Middle frontal gyrus (tissue), 1 donor: Measurements from ENCODE around the gene FCRL5.
"Not testable (repeated sequence)": the region's sequence is repeated elsewhere in the genome, so short reads cannot be mapped to it uniquely, and the experiment has no call there.

Experiments used
- DNase-seq: peaks from one replicate; pipeline ENCODE4 v3.0.0-alpha.2; 2015; ENCODE audit warnings: low spot score; ENCODE audit errors: extremely low spot score

FCRL5 gene

DNA sequence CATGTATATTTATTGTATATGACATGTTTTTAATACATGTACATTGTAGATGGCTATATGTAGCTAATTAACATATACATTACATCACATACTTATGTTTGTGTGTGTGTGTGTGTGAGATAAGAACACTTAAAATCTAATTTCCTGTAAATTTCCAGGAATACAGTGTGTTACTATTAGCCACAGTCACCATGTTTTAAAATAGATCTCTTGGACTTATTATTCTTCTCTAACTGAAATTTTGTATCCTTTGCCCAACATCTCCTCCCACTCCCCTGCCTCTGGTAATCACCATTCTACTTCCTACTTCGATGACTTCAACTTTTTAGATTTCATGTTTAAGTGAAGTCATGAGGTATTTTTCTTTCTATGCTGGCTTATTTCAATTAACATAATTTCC lies 64.8 kb downstream of the FCRL5 start:
- DNase-seq: no peak

- no peak for DNase-seq
Measured at GRCh38 chr1:157487096-157487495, 65.2 kb downstream of the FCRL5 start.

DNA sequence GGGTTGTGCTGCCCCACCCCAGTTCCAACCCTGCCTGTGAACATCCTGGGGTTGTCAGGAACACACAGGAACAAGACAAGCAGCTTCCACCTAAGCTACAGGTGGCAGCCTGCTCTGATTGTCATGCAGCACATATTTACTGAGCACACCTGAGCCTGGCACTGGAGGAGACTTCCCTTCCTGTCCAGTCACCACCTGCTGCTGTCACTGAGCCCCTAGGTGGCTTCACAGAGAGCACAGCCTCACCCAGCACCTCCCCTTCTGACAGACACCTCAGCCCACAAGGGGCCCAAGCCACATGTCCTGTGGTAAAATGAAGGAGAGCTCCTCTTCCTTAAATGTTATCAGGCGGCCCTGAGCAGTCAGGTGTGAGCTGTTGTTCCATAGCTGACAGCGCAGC lies 65.9 kb downstream of the FCRL5 start:
- DNase-seq: not testable (repeated sequence)

- no peak for DNase-seq
Measured at GRCh38 chr1:157485793-157486192, 66.5 kb downstream of the FCRL5 start.

- no peak for DNase-seq
Measured at GRCh38 chr1:157484573-157484972, 67.7 kb downstream of the FCRL5 start.

DNA sequence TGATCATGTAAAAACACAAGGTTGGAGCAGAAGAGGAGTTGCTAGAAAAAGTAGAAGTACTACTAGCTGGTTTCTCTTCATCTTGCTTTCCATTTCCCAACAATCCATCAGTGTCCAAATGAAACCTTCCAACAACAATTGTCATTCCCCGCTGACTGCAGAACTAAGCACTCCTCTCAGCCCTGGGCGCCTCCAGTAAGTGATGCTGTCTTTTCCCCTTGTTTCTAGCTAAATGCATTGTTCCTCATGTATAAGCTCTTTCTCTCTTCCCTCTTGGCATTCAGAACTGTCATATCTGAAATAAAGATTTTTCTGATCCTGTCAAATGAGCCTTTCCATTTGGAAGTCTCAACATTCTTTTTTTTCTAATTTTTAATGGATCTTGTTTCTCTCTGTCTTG lies 68.7 kb downstream of the FCRL5 start:
- no peak for DNase-seq

GRCh38 chr1:157482717-157483116 lies 69.6 kb downstream of the FCRL5 start:
- DNase-seq: no peak

DNA sequence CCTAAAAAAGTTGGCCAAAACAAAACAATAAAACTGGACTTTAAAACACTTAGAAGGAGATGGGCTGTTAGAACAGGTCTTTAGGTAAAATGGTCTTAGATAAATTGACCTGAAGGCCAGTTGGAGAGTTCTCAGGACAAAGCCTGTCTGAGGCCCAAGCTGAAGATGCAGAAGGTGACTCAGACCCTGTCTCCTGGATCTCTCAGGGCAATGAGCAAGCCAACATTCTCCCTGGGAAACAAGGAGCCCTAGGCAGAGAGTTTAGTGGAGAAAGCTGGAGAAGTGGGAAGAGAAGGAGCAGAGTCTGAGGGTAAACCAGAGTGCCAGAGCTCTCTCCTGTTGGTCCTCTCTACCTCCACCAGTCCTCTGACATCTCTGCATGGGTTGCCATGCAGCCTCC lies 70.1 kb downstream of the FCRL5 start:
- no peak for DNase-seq

- DNase-seq: no peak
Measured at GRCh38 chr1:157478030-157478429, 74.3 kb downstream of the FCRL5 start.

DNA sequence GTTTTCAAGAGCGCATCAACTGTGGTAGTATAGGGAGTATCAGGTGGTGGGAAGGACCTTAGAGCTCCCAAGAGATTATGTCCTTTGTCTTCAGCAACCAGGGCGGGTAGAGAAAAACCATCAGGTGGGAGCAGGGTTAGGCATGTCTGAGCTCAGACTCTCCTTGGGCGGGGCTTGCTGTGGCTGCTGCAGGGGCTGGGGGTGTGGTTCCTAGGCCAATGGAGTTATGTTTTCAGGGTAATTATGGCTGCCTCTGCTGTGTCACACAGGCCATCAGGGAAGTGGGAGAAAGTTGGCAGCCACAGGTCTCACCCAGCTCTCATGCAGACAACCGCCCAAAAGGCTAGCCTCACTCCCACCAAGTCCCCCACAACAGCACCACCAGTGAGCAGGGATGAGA lies 74.9 kb downstream of the FCRL5 start:
- no peak for DNase-seq

DNA sequence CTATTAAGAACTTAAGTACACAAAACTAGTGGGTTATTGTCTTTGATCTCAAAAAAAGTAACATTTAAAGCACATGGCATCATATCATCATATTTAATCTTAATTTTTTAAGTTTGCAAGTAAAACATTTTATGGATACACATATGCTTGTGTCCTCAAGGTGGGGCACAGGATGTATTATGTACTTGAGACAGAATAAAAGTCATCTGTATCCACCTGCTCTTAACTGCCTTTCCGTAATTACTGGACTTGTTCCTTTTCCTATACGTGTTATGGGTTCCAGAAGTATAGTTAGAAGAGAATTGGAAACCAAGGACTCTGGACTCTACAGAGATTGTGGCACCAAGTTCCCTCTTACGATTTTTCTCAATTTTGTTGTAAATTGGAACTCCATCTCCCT lies 79.4 kb downstream of the FCRL5 start:
- DNase-seq: no peak

DNA sequence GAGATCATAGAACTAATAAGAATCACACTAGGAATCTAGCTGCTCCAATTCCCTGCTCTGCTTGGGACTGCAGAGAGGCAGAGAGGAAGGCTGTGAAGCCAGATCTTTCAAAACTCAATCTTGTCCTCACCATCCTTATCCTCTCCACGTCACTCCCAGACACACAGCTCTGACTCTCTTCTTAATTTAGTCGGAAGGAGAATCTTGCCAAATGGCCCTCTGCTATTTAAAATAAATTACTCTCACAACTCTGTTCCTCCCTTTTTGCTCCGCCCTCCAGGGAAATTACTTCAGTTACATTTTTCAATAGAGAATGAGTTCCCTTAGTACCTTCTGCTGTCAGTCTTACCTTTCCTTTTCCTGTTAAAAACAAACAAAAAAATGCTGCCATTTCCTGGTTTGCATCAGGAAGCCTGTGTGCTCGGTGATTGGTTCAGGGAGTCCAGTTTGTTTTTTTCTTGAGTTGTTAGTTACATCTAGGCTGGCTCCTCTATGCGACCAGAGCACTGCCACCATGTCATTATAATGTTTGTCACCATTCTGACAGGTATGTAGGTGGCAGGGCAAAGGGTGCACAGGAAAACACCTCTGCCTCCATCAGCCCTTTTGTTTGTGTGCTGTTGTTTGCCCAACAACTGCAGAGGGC lies 80.1 kb downstream of the FCRL5 start:
- no peak for DNase-seq

DNA sequence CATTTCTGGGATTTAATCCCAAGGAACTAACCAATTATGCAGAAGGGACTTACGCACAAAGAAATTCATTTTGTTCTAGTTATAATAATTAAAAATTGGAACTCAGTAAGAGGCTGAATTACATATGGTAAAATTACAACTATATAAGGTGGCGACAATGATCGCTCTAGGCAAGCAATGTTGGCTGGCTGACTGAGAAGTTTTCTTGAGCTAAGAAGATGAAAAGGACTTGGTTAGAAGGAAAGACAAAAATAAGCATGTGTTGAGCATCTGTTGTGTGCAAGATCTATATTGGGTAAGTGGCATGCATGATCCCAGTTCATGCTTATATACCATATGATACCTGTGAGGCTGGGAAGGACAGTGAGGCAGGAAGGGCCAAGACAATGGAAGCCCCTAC lies 80.8 kb downstream of the FCRL5 start:
- DNase-seq: no peak

DNA sequence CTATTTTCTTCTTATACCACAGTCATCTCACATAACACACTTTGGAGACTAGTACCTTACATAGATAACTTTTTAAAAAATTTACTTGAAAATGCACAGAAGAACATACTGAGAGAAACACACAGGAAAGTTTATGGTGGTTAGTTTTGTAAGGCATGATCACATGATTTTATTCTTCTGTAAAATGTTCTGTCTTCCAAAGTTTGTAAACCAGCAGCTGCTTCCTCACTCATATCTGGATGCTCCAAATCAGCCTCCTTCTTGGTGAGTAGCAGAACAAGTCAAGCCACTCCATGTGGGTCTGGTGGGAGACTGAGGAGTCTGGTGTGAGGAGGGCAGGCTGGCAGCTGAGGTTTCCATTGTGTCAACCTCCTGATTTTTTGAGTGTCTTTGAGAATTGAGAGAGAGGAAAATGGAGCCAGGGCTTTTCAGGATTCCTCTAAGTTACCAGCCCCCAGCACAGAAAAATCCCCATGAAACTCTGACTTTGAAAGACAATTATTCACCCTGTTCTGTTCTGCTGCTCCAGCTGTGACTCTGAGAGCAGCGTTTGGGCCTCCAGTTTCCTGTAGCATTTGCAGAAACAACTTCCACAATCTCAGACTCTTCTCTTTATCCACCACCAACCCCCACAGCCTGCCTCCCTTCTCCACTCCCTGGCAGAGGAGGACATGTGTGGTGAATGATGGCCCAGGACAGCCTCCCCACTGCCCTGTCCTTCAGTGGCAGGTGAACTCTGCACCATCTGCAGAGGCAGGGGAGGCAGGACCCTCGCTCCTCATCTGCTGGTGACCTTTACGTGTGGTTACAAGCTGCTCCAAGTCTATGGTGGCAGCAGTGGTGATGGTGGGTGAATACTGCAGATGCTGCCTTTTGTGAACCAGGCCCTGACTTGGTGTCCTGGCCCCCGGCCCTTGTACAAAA lies 82.3 kb downstream of the FCRL5 start:
- no peak for DNase-seq

DNA sequence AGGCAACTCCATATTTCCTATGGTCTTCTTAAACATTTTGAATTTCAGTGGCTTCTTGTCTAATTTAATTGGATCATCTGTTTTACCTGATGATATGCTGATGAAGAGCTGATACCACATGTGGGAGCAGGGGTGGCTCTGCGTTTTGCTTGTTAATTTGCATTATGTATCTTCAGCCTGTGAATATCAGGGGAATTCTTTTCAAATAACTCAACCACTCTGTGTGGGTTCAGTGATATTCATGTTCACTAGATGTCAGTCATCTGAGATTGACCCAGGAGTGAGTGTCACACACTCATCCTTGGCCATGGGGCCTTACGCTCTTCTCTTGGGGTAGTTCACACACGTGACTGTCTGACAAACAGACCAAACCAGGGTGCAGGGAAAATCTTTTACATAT lies 83.0 kb downstream of the FCRL5 start:
- no peak for DNase-seq

DNA sequence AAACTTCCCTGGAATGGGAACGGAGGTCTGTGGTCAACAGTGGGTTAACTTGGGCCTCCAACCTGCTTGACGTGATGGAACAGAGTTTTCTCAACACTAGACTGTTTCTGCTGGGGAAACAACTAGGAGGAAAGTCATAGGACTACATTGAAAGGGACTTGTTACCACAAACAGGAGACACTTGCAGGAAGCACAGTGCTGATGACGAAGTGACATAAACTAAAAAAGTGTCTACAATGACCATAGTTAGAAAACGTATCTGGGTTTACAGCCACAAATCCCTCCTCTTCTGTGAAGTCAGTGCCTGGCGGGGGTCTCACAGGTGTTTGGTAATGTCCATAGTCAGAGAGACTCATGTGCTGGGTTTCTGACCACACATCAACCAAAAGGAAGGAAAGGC lies 86.3 kb downstream of the FCRL5 start:
- no peak for DNase-seq
